ENCODE measurements around the gene BDKRB2. TPM values are rescaled to one million over a fixed set of nuclear protein-coding genes. Genes with fewer than 3 reads are reported as not detected.

Gene BDKRB2
- total and polyA plus RNA-seq, 4 experiments from 2014 or later = not detected

DNA sequence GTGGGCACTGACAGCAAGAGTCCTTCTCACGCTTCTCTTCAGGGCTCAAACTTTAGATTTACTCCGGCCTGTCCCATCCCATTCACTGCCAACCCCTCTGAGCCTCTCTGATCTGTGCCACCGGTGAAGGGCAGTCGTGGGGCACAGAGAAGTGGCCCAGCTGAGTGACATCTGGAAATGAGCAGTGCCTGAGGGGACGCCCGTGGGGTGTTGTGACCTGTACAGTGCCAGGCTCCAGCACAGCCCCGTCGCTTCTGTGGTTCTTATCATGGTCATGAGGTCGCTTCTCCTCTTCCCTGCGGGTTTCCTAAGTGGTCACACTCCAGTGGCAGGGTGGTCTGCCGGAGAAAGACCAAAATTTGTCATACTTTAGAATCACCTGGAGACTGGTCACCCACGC, 4.1 kb downstream of the BDKRB2 start:
- Mint-ChIP-seq H3K27ac (no peak overlapping the region), H3K27me3 (peaks cover 9 to 18% of the 10 kb centered on the region in 2 donors), H3K4me1 (peaks cover 0 to 7% (median 4%) of the 10 kb centered on the region in 4 donors), H3K4me3 (no peak overlapping the region), H3K36me3 (peaks cover 0 to 2% of the 10 kb centered on the region in 2 donors), H3K9me3 (peaks cover 0 to 26% (median 9%) of the 10 kb centered on the region in 8 donors)
- POLR2A ChIA-PET (ENCODE audit: partially characterized antibody) = no interaction called here
- no peak for DNase-seq
- Histone ChIP-seq H3K27me3 (ENCODE audit: insufficient read depth, low read length) (peaks cover 4% of the 10 kb centered on the region), H3K36me3 (ENCODE audit: insufficient read depth, low read length) (no peaks in the 10 kb centered on the region), H3K4me3 (ENCODE audit: low read length in 2 of 2) (no peak overlapping the region), H3K9me3 (ENCODE audit: control insufficient read depth in 1 of 2, low read length in 2 of 2) (peaks cover 0 to 4% of the 10 kb centered on the region in 2 donors), H3K4me1 (ENCODE audit: insufficient read depth, low read length) (no peaks in the 10 kb centered on the region), H3K27ac (ENCODE audit: low read depth, low read length) (no peak overlapping the region)
- CTCF ChIA-PET (ENCODE audit: partially characterized antibody) = no interaction called here
- intact Hi-C loops (cut with micrococcal nuclease) = no loop called here

- CTCF ChIA-PET (ENCODE audit: partially characterized antibody) = no interaction called here
- Mint-ChIP-seq H3K4me1 (no peaks in the 10 kb centered on the region), H3K36me3 (peaks cover 0 to 2% of the 10 kb centered on the region in 2 donors), H3K27me3 (peaks cover 1 to 9% of the 10 kb centered on the region in 2 donors), H3K27ac (no peak overlapping the region), H3K4me3 (no peak overlapping the region), H3K9me3 (peaks cover 0 to 26% (median 9%) of the 10 kb centered on the region in 8 donors)
- intact Hi-C loops (cut with micrococcal nuclease) = no loop called here
- no peaks in the 10 kb centered on the region for H3K27me3 ChIP-seq (ENCODE audit: insufficient read depth, low read length)
- no peak for DNase-seq
- no peak overlapping the region for H3K27ac ChIP-seq (ENCODE audit: low read depth, low read length)
- POLR2A ChIA-PET (ENCODE audit: partially characterized antibody) = no interaction called here
- H3K36me3 ChIP-seq (ENCODE audit: insufficient read depth, low read length) = no peaks in the 10 kb centered on the region
- H3K4me3 ChIP-seq (ENCODE audit: low read length in 2 of 2) = no peak overlapping the region
- H3K9me3 ChIP-seq (ENCODE audit: control insufficient read depth in 1 of 2, low read length in 2 of 2) = peaks cover 0 to 4% of the 10 kb centered on the region in 2 donors
- no peaks in the 10 kb centered on the region for H3K4me1 ChIP-seq (ENCODE audit: insufficient read depth, low read length)
Measured at GRCh38 chr14:96212140-96212539, 7.5 kb downstream of the BDKRB2 start.

- DNase-seq = no peak
- Mint-ChIP-seq H3K4me3 (no peak overlapping the region), H3K9me3 (peaks cover 0 to 26% (median 9%) of the 10 kb centered on the region in 8 donors), H3K27ac (no peak overlapping the region), H3K4me1 (no peaks in the 10 kb centered on the region), H3K36me3 (peaks cover 0 to 2% of the 10 kb centered on the region in 2 donors), H3K27me3 (peaks cover 1 to 6% of the 10 kb centered on the region in 2 donors)
- no peaks in the 10 kb centered on the region for H3K36me3 ChIP-seq (ENCODE audit: insufficient read depth, low read length)
- no peak overlapping the region for H3K27ac ChIP-seq (ENCODE audit: low read depth, low read length)
- H3K9me3 ChIP-seq (ENCODE audit: control insufficient read depth in 1 of 2, low read length in 2 of 2) = peaks cover 0 to 4% of the 10 kb centered on the region in 2 donors
- intact Hi-C loops (cut with micrococcal nuclease) = no loop called here
- no peaks in the 10 kb centered on the region for H3K27me3 ChIP-seq (ENCODE audit: insufficient read depth, low read length)
- ChIA-PET POLR2A (ENCODE audit: partially characterized antibody) (no interaction called here), CTCF (ENCODE audit: partially characterized antibody) (no interaction called here)
- no peaks in the 10 kb centered on the region for H3K4me1 ChIP-seq (ENCODE audit: insufficient read depth, low read length)
- no peak overlapping the region for H3K4me3 ChIP-seq (ENCODE audit: low read length in 2 of 2)
Measured at GRCh38 chr14:96212896-96213295, 8.3 kb downstream of the BDKRB2 start.

DNA sequence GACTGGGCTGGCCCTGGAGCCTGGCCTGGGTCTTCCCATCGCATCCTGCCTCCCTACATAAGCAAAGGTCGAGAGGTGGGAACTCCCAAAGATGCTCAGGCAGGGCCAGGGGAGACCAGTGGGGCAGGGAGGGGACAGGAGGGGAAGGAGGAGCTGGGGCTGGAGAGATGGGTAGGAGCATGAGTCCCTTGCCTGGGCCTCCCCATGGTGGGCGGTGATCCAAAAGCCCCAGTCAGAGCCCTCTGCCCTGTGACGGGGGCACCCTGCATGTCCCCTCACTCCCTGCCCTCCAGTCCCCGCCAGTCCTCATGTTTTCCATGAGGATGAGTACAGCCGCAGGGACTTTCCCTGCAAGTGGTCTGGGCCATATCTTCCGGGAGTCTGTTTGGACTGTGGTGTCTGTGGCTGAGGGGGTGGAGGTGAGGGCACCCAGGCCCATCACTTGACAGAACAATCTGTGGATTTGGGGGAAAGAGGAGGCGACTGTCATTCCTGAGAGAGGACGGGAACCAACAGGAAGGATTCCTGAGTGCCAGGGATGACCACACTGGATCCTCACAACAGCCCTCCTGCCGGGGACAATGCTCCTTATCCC, 9.3 kb downstream of the BDKRB2 start:
- Mint-ChIP-seq H3K36me3 (peaks cover 0 to 2% of the 10 kb centered on the region in 2 donors), H3K4me3 (no peak overlapping the region), H3K4me1 (no peaks in the 10 kb centered on the region), H3K27me3 (peaks cover 0 to 6% of the 10 kb centered on the region in 2 donors), H3K27ac (no peak overlapping the region), H3K9me3 (peaks cover 0 to 26% (median 9%) of the 10 kb centered on the region in 8 donors)
- no peaks in the 10 kb centered on the region for H3K27me3 ChIP-seq (ENCODE audit: insufficient read depth, low read length)
- CTCF ChIA-PET (ENCODE audit: partially characterized antibody) = no interaction called here
- POLR2A ChIA-PET (ENCODE audit: partially characterized antibody) = no interaction called here
- no peak overlapping the region for H3K4me3 ChIP-seq (ENCODE audit: low read length in 2 of 2)
- no peak overlapping the region for H3K27ac ChIP-seq (ENCODE audit: low read depth, low read length)
- no peak for DNase-seq
- intact Hi-C loops (cut with micrococcal nuclease) = no loop called here
- no peaks in the 10 kb centered on the region for H3K36me3 ChIP-seq (ENCODE audit: insufficient read depth, low read length)
- H3K4me1 ChIP-seq (ENCODE audit: insufficient read depth, low read length) = no peaks in the 10 kb centered on the region
- H3K9me3 ChIP-seq (ENCODE audit: control insufficient read depth in 1 of 2, low read length in 2 of 2) = peaks cover 0 to 4% of the 10 kb centered on the region in 2 donors

DNA sequence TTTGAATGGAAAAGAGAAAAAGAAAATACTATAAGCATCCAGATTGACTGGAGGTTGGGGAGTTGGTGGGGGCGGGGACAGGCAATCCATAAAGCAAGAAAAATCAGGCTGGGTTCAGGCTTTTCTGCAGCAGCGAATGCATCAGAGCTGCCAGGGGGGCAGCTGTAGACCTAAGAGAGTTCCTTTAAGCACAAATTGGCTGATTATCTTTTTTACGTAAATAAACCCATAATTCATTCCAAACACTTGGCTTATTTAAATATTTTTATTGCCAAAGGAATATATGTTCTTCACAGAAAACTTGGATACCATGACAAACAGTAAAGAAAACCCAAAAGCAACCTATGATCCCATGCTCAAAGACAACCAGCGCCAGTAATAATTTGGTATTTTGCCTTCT, 10.2 kb downstream of the BDKRB2 start:
- Mint-ChIP-seq H3K36me3 (peaks cover 0 to 2% of the 10 kb centered on the region in 2 donors), H3K27ac (no peak overlapping the region), H3K9me3 (peaks cover 0 to 26% (median 9%) of the 10 kb centered on the region in 8 donors), H3K4me1 (no peaks in the 10 kb centered on the region), H3K27me3 (peaks cover 0 to 6% of the 10 kb centered on the region in 2 donors), H3K4me3 (no peak overlapping the region)
- Histone ChIP-seq H3K4me1 (ENCODE audit: insufficient read depth, low read length) (no peaks in the 10 kb centered on the region), H3K4me3 (ENCODE audit: low read length in 2 of 2) (no peak overlapping the region), H3K9me3 (ENCODE audit: control insufficient read depth in 1 of 2, low read length in 2 of 2) (peaks cover 0 to 4% of the 10 kb centered on the region in 2 donors), H3K27me3 (ENCODE audit: insufficient read depth, low read length) (no peaks in the 10 kb centered on the region), H3K27ac (ENCODE audit: low read depth, low read length) (no peak overlapping the region), H3K36me3 (ENCODE audit: insufficient read depth, low read length) (no peaks in the 10 kb centered on the region)
- intact Hi-C loops (cut with micrococcal nuclease) = no loop called here
- no peak for DNase-seq
- POLR2A ChIA-PET (ENCODE audit: partially characterized antibody) = no interaction called here
- CTCF ChIA-PET (ENCODE audit: partially characterized antibody) = no interaction called here

DNA sequence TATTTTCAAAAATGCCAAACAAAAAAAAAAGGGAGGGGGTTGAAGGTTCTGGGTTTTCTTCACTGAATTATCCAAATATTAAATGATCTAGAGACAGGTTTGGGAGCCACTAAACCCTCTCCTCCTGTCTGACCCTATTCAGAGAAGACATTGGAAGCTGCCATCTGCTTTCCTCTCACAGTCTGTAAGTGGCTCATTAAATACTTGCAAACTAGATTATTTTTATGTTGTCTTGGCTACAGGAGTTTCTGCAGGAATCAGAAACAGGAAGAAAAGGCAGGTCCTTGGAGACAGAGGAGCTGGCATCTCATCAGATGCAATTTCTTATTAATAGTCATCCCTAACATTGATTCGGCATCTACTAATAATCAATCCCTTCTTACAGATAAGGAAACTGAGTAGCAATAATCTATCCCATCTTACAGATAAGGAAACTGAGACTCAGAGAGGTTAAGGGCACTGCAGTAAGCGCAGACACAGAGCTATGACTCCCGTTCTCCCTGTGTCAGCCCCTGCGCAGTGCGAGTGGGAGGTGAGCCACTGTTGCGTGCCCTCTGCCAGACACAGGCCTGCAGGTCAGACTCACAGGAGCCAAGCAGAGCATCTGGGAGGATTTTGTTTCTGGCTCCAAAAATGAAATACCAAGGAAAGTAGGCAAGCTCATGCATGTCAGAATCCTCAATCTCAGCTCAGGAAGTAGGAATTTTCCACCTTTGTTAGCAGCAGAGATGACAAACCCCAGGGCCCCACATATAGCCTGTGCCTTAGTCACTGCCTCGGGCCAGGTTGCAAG, 11.0 kb downstream of the BDKRB2 start:
- no peak for DNase-seq

DNA sequence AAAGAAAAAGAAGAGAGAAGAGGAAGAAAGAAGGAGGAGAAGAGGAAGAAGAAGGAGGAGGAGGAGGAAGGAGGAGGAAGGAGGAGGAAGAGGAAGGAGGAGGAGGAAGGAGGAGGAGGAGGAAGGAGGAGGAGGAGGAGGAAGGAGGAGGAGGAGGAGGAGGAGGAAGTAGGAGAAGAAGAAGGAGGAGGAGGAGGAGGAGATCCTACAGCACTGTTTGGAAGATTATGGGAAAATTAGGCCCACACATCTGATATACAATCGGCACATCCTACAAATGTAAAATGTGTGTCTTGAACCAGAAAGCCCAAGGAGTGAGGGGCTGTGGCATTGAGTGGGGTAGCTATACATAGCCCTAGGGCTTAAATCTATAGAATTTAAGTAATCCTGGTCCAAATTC, 12.0 kb downstream of the BDKRB2 start:
- Mint-ChIP-seq H3K9me3 (peaks cover 0 to 18% (median 5%) of the 10 kb centered on the region in 8 donors), H3K27ac (peak overlapping the region in 1 of 7 donors; percentile 24), H3K27me3 (peaks cover 6 to 10% of the 10 kb centered on the region in 2 donors), H3K4me3 (no peak overlapping the region), H3K36me3 (peaks cover 0 to 2% of the 10 kb centered on the region in 2 donors), H3K4me1 (no peaks in the 10 kb centered on the region)
- H3K9me3 ChIP-seq (ENCODE audit: control insufficient read depth in 1 of 2, low read length in 2 of 2) = peaks cover 0 to 4% of the 10 kb centered on the region in 2 donors
- intact Hi-C loops (cut with micrococcal nuclease) = no loop called here
- no peak overlapping the region for H3K27ac ChIP-seq (ENCODE audit: low read depth, low read length)
- no peak for DNase-seq
- H3K4me1 ChIP-seq (ENCODE audit: insufficient read depth, low read length) = no peaks in the 10 kb centered on the region
- ChIA-PET POLR2A (ENCODE audit: partially characterized antibody) (interaction anchor here (0.6 kb wide), 1 partner anchor 90 kb away, joined by 3 read pairs; no protein-coding TSS in a partner anchor), CTCF (ENCODE audit: partially characterized antibody) (no interaction called here)
- no peak overlapping the region for H3K4me3 ChIP-seq (ENCODE audit: low read length in 2 of 2)
- H3K36me3 ChIP-seq (ENCODE audit: insufficient read depth, low read length) = no peaks in the 10 kb centered on the region
- no peaks in the 10 kb centered on the region for H3K27me3 ChIP-seq (ENCODE audit: insufficient read depth, low read length)

More for the DNA sequence above, 11.0 kb downstream of the BDKRB2 start:
- Mint-ChIP-seq H3K4me1 (no peaks in the 10 kb centered on the region), H3K4me3 (no peak overlapping the region), H3K9me3 (peaks cover 0 to 20% (median 9%) of the 10 kb centered on the region in 8 donors), H3K27ac (no peak overlapping the region), H3K36me3 (peaks cover 0 to 2% of the 10 kb centered on the region in 2 donors), H3K27me3 (peaks cover 2 to 3% of the 10 kb centered on the region in 2 donors)
- CTCF ChIA-PET (ENCODE audit: partially characterized antibody) = no interaction called here
- Histone ChIP-seq H3K27ac (ENCODE audit: low read depth, low read length) (no peak overlapping the region), H3K9me3 (ENCODE audit: control insufficient read depth in 1 of 2, low read length in 2 of 2) (peaks cover 0 to 4% of the 10 kb centered on the region in 2 donors), H3K27me3 (ENCODE audit: insufficient read depth, low read length) (no peaks in the 10 kb centered on the region), H3K4me1 (ENCODE audit: insufficient read depth, low read length) (no peaks in the 10 kb centered on the region), H3K36me3 (ENCODE audit: insufficient read depth, low read length) (no peaks in the 10 kb centered on the region), H3K4me3 (ENCODE audit: low read length in 2 of 2) (no peak overlapping the region)
- POLR2A ChIA-PET (ENCODE audit: partially characterized antibody) = no interaction called here
- intact Hi-C loops (cut with micrococcal nuclease) = no loop called here

Measured in CD4-positive, alpha-beta memory T cell (primary cell).